Esophagus muscularis mucosa (tissue), 4 donors: ENCODE data around the gene TMEM134. TPM values are rescaled to one million over a fixed set of nuclear protein-coding genes. Genes with fewer than 3 reads are reported as not detected.

Experiments used
- DNase-seq: peaks from one replicate; pipeline ENCODE4 v3.0.0-alpha.2; 2017; ENCODE audit errors: extremely low spot score
- H3K27ac ChIP-seq, 4 donors: fragments of 200-600 bp; sonication (generic); replicated peaks in 1 of 4; 1 replicate in 3 of 4; 2 replicates in 1 of 4; pipeline ENCODE4 v1.5.1; 2016 to 2019; ENCODE audit warnings: mild to moderate bottlenecking in 1 of 4
- H3K27me3 ChIP-seq, 4 donors: fragments of 200-600 bp; sonication (generic); one replicate each; pipeline versions ENCODE4 v1.5.1 to v1.6.0; 2016 to 2019
- H3K36me3 ChIP-seq, 4 donors: fragments of 200-600 bp; sonication (generic); one replicate each; pipeline ENCODE4 v1.5.1; 2016 to 2019
- H3K4me1 ChIP-seq, 4 donors: fragments of 200-600 bp; sonication (generic); one replicate each; pipeline ENCODE4 v1.5.1; 2016 to 2019
- H3K4me3 ChIP-seq, 4 donors: fragments of 200-600 bp; sonication (generic); 1 replicate in 2 of 4; 2 replicates in 2 of 4; pipeline ENCODE4 v1.5.1; 2016 to 2019; ENCODE audit warnings: mild to moderate bottlenecking in 4 of 4, moderate library complexity in 1 of 4
- H3K9me3 ChIP-seq, 4 donors: fragments of 200-600 bp; sonication (generic); 1 replicate in 3 of 4; 2 replicates in 1 of 4; pipeline ENCODE4 v1.5.1; 2016 to 2019
- CTCF ChIP-seq, 3 experiments: fragments of 200-600 bp in 2 of 3; fragments of 450-650 bp in 1 of 3; sonication (generic) in 2 of 3; IDR thresholded peaks; one replicate each; pipeline ENCODE4 v1.5.1; 2017 to 2019; ENCODE audit warnings: antibody characterized with exemption in 3 of 3, mild to moderate bottlenecking in 2 of 3, moderate library complexity in 1 of 3
- EP300 ChIP-seq: sonication (generic); formaldehyde crosslinking; IDR thresholded peaks from one replicate; pipeline ENCODE4 v1.6.1; 2017; ENCODE audit warnings: antibody characterized with exemption
- POLR2A ChIP-seq: fragments of 450-650 bp; IDR thresholded peaks from one replicate; pipeline ENCODE4 v1.6.1; 2017; ENCODE audit warnings: antibody characterized with exemption, moderate library complexity, mild to moderate bottlenecking, low read depth
- POLR2AphosphoS5 ChIP-seq, 2 donors: sonication (generic); formaldehyde crosslinking; IDR thresholded peaks; one replicate each; pipeline ENCODE4 v1.6.1; 2017; ENCODE audit warnings: antibody characterized with exemption in 2 of 2
- WGBS: methylation state at CpG from one replicate; pipeline ENCODE4 v1.1.5; 2018; 5-methylcytosine and 5-hydroxymethylcytosine counted together
- intact Hi-C: fragments of 100-400 bp; cut with DNase I; formaldehyde crosslinking; loops from one replicate; pipeline ENCODE4 v1.15.1; 2023
- total RNA-seq, 4 donors: library from RNA; depleted of rRNA; stranded (reverse); fragments of >200 nt; gene quantifications; one replicate each; pipeline versions ENCODE4 v1.1.0 to v1.2.1, GENCODE V29; 2016

The TMEM134 gene
- total RNA-seq, 4 donors from 2014 or later, result 36.1 to 48.7 (median 46.2) TPM

- no peak for TF ChIP-seq EP300
- TF ChIP-seq POLR2A, result no peak
- no peak for TF ChIP-seq POLR2AphosphoS5 (IDR thresholded peaks at IDR 0.05)
- TF ChIP-seq CTCF (IDR thresholded peaks at IDR 0.05), result no peak
- H3K27me3 ChIP-seq, result no peaks in the 10 kb centered on the region
- H3K36me3 ChIP-seq, result peaks cover 7 to 41% (median 28%) of the 10 kb centered on the region in 4 donors
- H3K9me3 ChIP-seq, result no peaks in the 10 kb centered on the region
- H3K4me3 ChIP-seq, result no peak overlapping the region
- no peak overlapping the region for H3K27ac ChIP-seq
- peaks cover 18 to 43% (median 38%) of the 10 kb centered on the region in 4 donors for H3K4me1 ChIP-seq
- DNase-seq, result no peak
- intact Hi-C loops, result no loop called here
- 73% methylated on average over 9 of the region's 11 CpGs for WGBS
Measured at GRCh38 chr11:67484847-67485311, 15.8 kb upstream of the TMEM134 start.

GRCh38 chr11:67483831-67484665, 15.0 kb upstream of the TMEM134 start:
- Histone ChIP-seq H3K27me3 (no peaks in the 10 kb centered on the region), H3K4me3 (peak overlapping the region; percentile 58 to 72 (median 62)), H3K27ac (peak overlapping the region; percentile 80 to 87 (median 82)), H3K4me1 (peaks cover 18 to 43% (median 38%) of the 10 kb centered on the region in 4 donors), H3K36me3 (peaks cover 7 to 33% (median 20%) of the 10 kb centered on the region in 4 donors), H3K9me3 (no peaks in the 10 kb centered on the region)
- TF ChIP-seq POLR2A, result no peak
- TF ChIP-seq POLR2AphosphoS5 (IDR thresholded peaks at IDR 0.05), result no peak
- TF ChIP-seq CTCF (IDR thresholded peaks at IDR 0.05), result no peak
- no peak for TF ChIP-seq EP300
- no peak for DNase-seq
- WGBS, result 92% methylated on average over 16 of the region's 16 CpGs
- intact Hi-C loops, result no loop called here

GRCh38 chr11:67482827-67483798, 14.1 kb upstream of the TMEM134 start, which contains the start of gene AIP:
TSS of gene AIP (plus strand) at chr11:67483026. CDS start at chr11:67483159, 133 bp downstream.
- peak within 1 kb of the TSS; percentile 58 to 72 (median 62) for H3K4me3 ChIP-seq

More at GRCh38 chr11:67482827-67483798, 14.1 kb upstream of the TMEM134 start, which contains the start of gene AIP:
- Histone ChIP-seq H3K27me3 (no peaks in the 10 kb centered on the region), H3K4me1 (peaks cover 18 to 43% (median 38%) of the 10 kb centered on the region in 4 donors), H3K9me3 (no peaks in the 10 kb centered on the region), H3K27ac (peak within 1 kb of the TSS; percentile 80 to 87 (median 82)), H3K36me3 (peaks cover 7 to 26% (median 14%) of the 10 kb centered on the region in 4 donors)
- TF ChIP-seq CTCF (IDR thresholded peaks at IDR 0.05) (peak in 2 of 3 experiments; percentile 14 to 43), POLR2AphosphoS5 (IDR thresholded peaks at IDR 0.05) (peak; percentile 90 to 92), EP300 (no peak), POLR2A (no peak)
- intact Hi-C loops, result no loop called here
- WGBS, result 14% methylated on average over 28 of the region's 60 CpGs
- peak; percentile 99 for DNase-seq
